IPS DF 6.9 (cell line): ENCODE data around the gene TMEM259.

Experiments used
- DNase-seq: peaks from one replicate; pipeline ENCODE4 v3.0.0-alpha.2; 2013; ENCODE audit warnings: low read depth, low spot score
- H3K27ac ChIP-seq: one replicate; pipeline ENCODE4 v1.5.1; 2013; ENCODE audit warnings: low read length, control low read depth
- H3K27me3 ChIP-seq: 2 replicates; pipeline ENCODE4 v1.6.1; 2013; ENCODE audit warnings: mild to moderate bottlenecking, low read length; ENCODE audit not compliant: control insufficient read depth, insufficient read depth
- H3K36me3 ChIP-seq: 2 replicates; pipeline ENCODE4 v1.6.1; 2013; ENCODE audit warnings: low read length; ENCODE audit not compliant: control insufficient read depth, insufficient read depth
- H3K4me1 ChIP-seq: 2 replicates; pipeline ENCODE4 v1.6.1; 2013; ENCODE audit warnings: low read length; ENCODE audit not compliant: control insufficient read depth, insufficient read depth
- H3K4me3 ChIP-seq: 2 replicates; pipeline ENCODE4 v1.5.1; 2013; ENCODE audit warnings: mild to moderate bottlenecking, low read length
- H3K9me3 ChIP-seq: 2 replicates; pipeline ENCODE4 v1.6.1; 2013; ENCODE audit warnings: low read length, inconsistent platforms; ENCODE audit not compliant: control insufficient read depth, insufficient read depth
- WGBS: extraction: QIAGEN DNeasy Blood & Tissue Kit; methylation state at CpG from one replicate; pipeline ENCODE4 v1.1.7; 2013; ENCODE audit warnings: mixed read lengths, missing lambda C conversion rate; ENCODE audit not compliant: insufficient read length, insufficient coverage; 5-methylcytosine and 5-hydroxymethylcytosine counted together

TMEM259 gene

DNA sequence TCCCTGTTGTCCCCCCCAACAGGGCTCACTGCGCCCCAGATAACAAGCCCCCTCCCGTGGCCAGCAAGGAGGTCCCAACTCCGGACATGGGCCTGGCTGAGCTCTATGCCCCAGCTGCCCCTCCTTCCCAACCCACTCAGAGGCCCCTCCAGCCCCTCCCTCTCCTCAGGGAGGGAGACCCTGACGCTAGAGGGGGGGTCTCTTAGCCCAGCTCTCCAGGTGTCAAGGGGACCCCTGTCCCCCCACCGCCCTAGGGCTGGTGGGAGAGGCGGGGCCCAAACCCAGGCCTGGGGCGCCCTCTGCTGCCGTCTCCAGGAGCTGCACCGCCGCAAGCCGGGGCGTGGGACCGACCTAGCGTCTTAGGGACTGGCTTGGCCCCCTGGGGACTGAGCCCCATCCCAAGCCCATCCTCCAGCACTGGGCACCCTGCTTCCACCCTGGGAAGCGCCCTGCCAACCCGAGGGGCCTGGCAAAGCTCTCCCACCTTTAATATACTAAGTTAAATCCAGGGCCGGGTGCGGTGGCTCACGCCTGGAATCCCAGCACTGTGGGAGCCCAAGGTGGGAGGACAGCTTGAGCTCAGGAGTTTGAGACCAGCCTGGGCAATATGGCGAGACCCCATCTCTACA is 19.3 kb downstream of the TMEM259 start:
- no peak overlapping the region for H3K4me3 ChIP-seq
- no CpG with 5 or more reads among the region's 20 CpGs for WGBS

GRCh38 chr19:1000591-1001537 is 20.1 kb downstream of the TMEM259 start:
- H3K4me3 ChIP-seq = peak overlapping the region; percentile 61; the same call in 1 of the 2 replicates

More for the DNA sequence above, 19.3 kb downstream of the TMEM259 start:
- peaks cover 7% of the 10 kb centered on the region for H3K27me3 ChIP-seq
- no peaks in the 10 kb centered on the region for H3K36me3 ChIP-seq
- H3K27ac ChIP-seq = no peak overlapping the region
- DNase-seq = no peak
- H3K4me1 ChIP-seq = no peaks in the 10 kb centered on the region; the same call in 1 of the 2 replicates
- no peaks in the 10 kb centered on the region for H3K9me3 ChIP-seq

DNA sequence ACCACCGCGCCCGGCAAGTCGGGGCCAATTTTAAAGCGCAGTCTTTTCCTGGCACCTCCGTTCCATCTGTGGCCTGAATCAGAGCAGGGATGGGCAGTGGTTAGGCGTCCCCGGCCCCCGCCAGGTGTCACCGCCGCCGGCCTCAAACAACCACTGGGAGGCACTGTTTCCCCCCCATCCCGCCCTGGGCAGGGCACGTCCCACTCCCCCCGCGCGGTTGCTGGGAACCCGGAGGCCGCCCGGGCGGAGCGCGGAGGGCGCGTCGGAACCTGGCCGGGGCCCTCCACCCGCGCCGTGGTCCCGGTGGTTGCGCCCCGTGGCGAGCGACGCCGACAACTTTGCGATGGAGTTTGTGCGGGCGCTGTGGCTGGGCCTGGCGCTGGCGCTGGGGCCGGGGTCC is 20.8 kb downstream of the TMEM259 start, which contains the start of gene GRIN3B:
TSS of gene GRIN3B (plus strand) at position 325 of the 400 bp plus-strand sequence. CDS start at position 344, 19 bp downstream.
- Histone ChIP-seq H3K4me3 (peak within 1 kb of the TSS; percentile 61; the same call in 1 of the 2 replicates), H3K4me1 (no peaks in the 10 kb centered on the region; the same call in 1 of the 2 replicates), H3K36me3 (no peaks in the 10 kb centered on the region), H3K27ac (no peak within 1 kb of the TSS), H3K9me3 (no peaks in the 10 kb centered on the region), H3K27me3 (peaks cover 7% of the 10 kb centered on the region)
- no CpG with 5 or more reads among the region's 43 CpGs for WGBS
- peak; percentile 47 for DNase-seq

More at GRCh38 chr19:1000591-1001537, 20.1 kb downstream of the TMEM259 start:
- Histone ChIP-seq H3K27me3 (peaks cover 7% of the 10 kb centered on the region), H3K4me1 (no peaks in the 10 kb centered on the region; the same call in 1 of the 2 replicates), H3K9me3 (no peaks in the 10 kb centered on the region), H3K27ac (no peak overlapping the region), H3K36me3 (no peaks in the 10 kb centered on the region)
- no peak for DNase-seq
- no CpG with 5 or more reads among the region's 73 CpGs for WGBS

DNA sequence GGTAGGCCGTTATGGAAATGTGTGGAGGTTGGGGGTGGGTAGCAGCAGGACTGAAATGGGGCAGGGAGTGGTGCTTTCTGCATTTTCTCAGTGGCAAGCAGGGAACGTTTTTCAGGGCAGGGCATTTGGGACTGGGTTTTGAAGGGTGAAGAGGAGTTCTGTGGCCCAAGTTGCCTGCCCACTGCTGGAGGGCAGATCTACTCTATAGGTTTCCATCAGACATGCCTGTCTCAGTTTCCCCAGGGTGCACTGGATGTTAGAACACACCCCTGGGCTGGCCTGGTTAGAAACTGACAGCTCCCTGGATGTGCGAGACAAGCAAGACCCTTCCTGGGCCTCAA is 21.6 kb downstream of the TMEM259 start:
- DNase-seq = no peak
- no peaks in the 10 kb centered on the region for H3K36me3 ChIP-seq
- peaks cover 7% of the 10 kb centered on the region for H3K27me3 ChIP-seq
- H3K9me3 ChIP-seq = no peaks in the 10 kb centered on the region
- WGBS = no CpG with 5 or more reads among the region's 3 CpGs
- no peak overlapping the region for H3K4me3 ChIP-seq
- no peak overlapping the region for H3K27ac ChIP-seq
- no peaks in the 10 kb centered on the region; the same call in 1 of the 2 replicates for H3K4me1 ChIP-seq

GRCh38 chr19:998064-998463 is 22.9 kb downstream of the TMEM259 start:
- H3K4me1 ChIP-seq = no peaks in the 10 kb centered on the region
- no peak for DNase-seq
- H3K27me3 ChIP-seq = peaks cover 7% of the 10 kb centered on the region
- H3K27ac ChIP-seq = no peak overlapping the region
- H3K9me3 ChIP-seq = no peaks in the 10 kb centered on the region
- no peaks in the 10 kb centered on the region; the same call in 1 of the 2 replicates for H3K36me3 ChIP-seq
- H3K4me3 ChIP-seq = no peak overlapping the region
- no CpG with 5 or more reads among the region's 6 CpGs for WGBS

- no peak for DNase-seq
- no CpG with 5 or more reads among the region's 64 CpGs for WGBS
- Histone ChIP-seq H3K27ac (no peak overlapping the region), H3K36me3 (peaks cover 7% of the 10 kb centered on the region; the same call in 1 of the 2 replicates), H3K27me3 (peaks cover 5% of the 10 kb centered on the region), H3K9me3 (no peaks in the 10 kb centered on the region), H3K4me1 (no peaks in the 10 kb centered on the region), H3K4me3 (peak overlapping the region; percentile 3; the same call in 1 of the 2 replicates)
Observed at GRCh38 chr19:996051-996838, 24.7 kb downstream of the TMEM259 start.

GRCh38 chr19:995051-995827 is 25.7 kb downstream of the TMEM259 start:
- DNase-seq = no peak
- Histone ChIP-seq H3K36me3 (peaks cover 15% of the 10 kb centered on the region; the same call in 1 of the 2 replicates), H3K27ac (no peak overlapping the region), H3K27me3 (no peaks in the 10 kb centered on the region), H3K9me3 (no peaks in the 10 kb centered on the region), H3K4me3 (no peak overlapping the region), H3K4me1 (peaks cover 3% of the 10 kb centered on the region; the same call in 1 of the 2 replicates)
- WGBS = no CpG with 5 or more reads among the region's 26 CpGs

DNA sequence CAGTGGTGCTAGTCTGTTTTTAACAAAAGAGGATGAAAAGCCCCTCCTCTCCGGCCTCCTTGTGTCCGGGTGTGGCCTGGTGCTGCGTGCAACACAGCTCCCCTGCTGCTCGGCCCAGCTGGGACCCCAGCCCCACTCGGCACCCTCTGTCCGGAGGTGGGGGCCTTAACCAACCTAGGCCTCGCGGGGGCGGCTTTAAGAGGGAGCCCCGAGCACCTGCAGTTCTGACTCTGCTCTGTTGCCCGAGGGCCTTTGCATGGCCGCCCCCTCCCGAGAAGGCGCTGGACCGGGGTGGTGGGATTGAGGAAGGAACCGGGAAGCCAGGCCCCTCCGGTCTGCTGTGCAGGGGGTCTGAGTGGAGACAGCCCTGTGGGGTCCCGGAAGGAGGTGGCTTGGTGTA is 26.4 kb downstream of the TMEM259 start:
- H3K4me1 ChIP-seq = peaks cover 3% of the 10 kb centered on the region; the same call in 1 of the 2 replicates
- H3K27me3 ChIP-seq = no peaks in the 10 kb centered on the region
- no CpG with 5 or more reads among the region's 18 CpGs for WGBS
- no peak for DNase-seq
- no peak overlapping the region for H3K4me3 ChIP-seq
- H3K36me3 ChIP-seq = peaks cover 17% of the 10 kb centered on the region; the same call in 1 of the 2 replicates
- no peak overlapping the region for H3K27ac ChIP-seq
- H3K9me3 ChIP-seq = no peaks in the 10 kb centered on the region

- Histone ChIP-seq H3K36me3 (peaks cover 17% of the 10 kb centered on the region; the same call in 1 of the 2 replicates), H3K4me1 (peaks cover 3% of the 10 kb centered on the region; the same call in 1 of the 2 replicates), H3K4me3 (no peak overlapping the region), H3K9me3 (no peaks in the 10 kb centered on the region), H3K27me3 (no peaks in the 10 kb centered on the region), H3K27ac (no peak overlapping the region)
- WGBS = no CpG with 5 or more reads among the region's 43 CpGs
- no peak for DNase-seq
Observed at GRCh38 chr19:993831-994393, 27.0 kb downstream of the TMEM259 start.
